IMR-90 (cell line): ENCODE results near the gene RPS6KA6. TPM values are rescaled to one million over a fixed set of nuclear protein-coding genes. Genes with fewer than 3 reads are reported as not detected.

Source experiments
- ATAC-seq: fragments of 200-7000 bp; cut with Tn5 transposase; 2 replicates; pipeline ENCODE4 v1.9.1; 2020; ENCODE audit warnings: low read depth, mild to moderate bottlenecking, moderate library complexity
- BruUV-seq: library from RNA; stranded (reverse); fragments of 400-500 nt; replicated peaks from 2 replicates; lab custom pipeline; 2021; lab: Mats Ljungman, UMichigan
- CTCF ChIA-PET: fragments of 300-600 bp; formaldehyde crosslinking; extraction: SDS; loops from one replicate; lab custom pipeline; 2021; ENCODE audit warnings: antibody characterized with exemption; lab: Yijun Ruan, JAX
- POLR2A ChIA-PET: fragments of 300-600 bp; sonication (Branson Sonifier 250); formaldehyde crosslinking; loops from one replicate; lab custom pipeline; 2022; ENCODE audit warnings: antibody characterized with exemption; ENCODE audit not compliant: unreplicated experiment; lab: Charles Lee
- DNase-seq: peaks from one replicate; pipeline ENCODE4 v3.0.0; 2013
- H2AFZ ChIP-seq: replicated peaks from 2 replicates; pipeline ENCODE3; 2013; ENCODE audit warnings: low read length, mild to moderate bottlenecking; ENCODE audit not compliant: poor library complexity
- H2AK5ac ChIP-seq: 2 replicates; pipeline ENCODE4 v1.6.1; 2013; ENCODE audit warnings: low read depth, low read length, inconsistent platforms
- H2AK9ac ChIP-seq: replicated peaks from 2 replicates; pipeline ENCODE3; 2013; ENCODE audit warnings: mild to moderate bottlenecking, low read depth, low read length, moderate library complexity; ENCODE audit not compliant: poor library complexity
- H2BK120ac ChIP-seq: 2 replicates; pipeline ENCODE4 v1.6.1; 2013; ENCODE audit warnings: low read depth, low read length, inconsistent platforms
- H2BK15ac ChIP-seq: 3 replicates; pipeline ENCODE4 v1.6.1; 2013; ENCODE audit warnings: low read depth, low read length, inconsistent platforms
- H2BK20ac ChIP-seq: 2 replicates; pipeline ENCODE4 v1.6.1; 2013; ENCODE audit warnings: low read depth, mild to moderate bottlenecking, inconsistent platforms, low read length, moderate library complexity
- H2BK5ac ChIP-seq: 2 replicates; pipeline ENCODE4 v1.6.1; 2013; ENCODE audit warnings: mild to moderate bottlenecking, low read depth, low read length, inconsistent platforms; ENCODE audit not compliant: poor library complexity, severe bottlenecking
- H3K14ac ChIP-seq: replicated peaks from 2 replicates; pipeline ENCODE4 v1.6.1; 2013; ENCODE audit warnings: low read depth, low read length, inconsistent platforms
- H3K18ac ChIP-seq: 2 replicates; pipeline ENCODE4 v1.6.1; 2013; ENCODE audit warnings: low read depth, low read length, control low read depth
- H3K23ac ChIP-seq: 2 replicates; pipeline ENCODE4 v1.6.1; 2013; ENCODE audit warnings: low read depth, low read length, inconsistent platforms
- H3K27ac ChIP-seq: 2 replicates; pipeline ENCODE4 v1.5.1; 2013; ENCODE audit warnings: mild to moderate bottlenecking, control low read depth, low read length; ENCODE audit not compliant: insufficient read depth
- H3K27me3 ChIP-seq: 2 replicates; pipeline ENCODE4 v1.6.1; 2013; ENCODE audit warnings: low read length; ENCODE audit not compliant: control insufficient read depth, insufficient read depth
- H3K36me3 ChIP-seq: 2 replicates; pipeline ENCODE4 v1.6.1; 2013; ENCODE audit warnings: low read length, mixed read lengths; ENCODE audit not compliant: control insufficient read depth, insufficient read depth
- H3K4ac ChIP-seq: 2 replicates; pipeline ENCODE4 v1.6.1; 2013; ENCODE audit warnings: low read depth, low read length, inconsistent platforms
- H3K4me1 ChIP-seq: 2 replicates; pipeline ENCODE4 v1.6.1; 2013; ENCODE audit warnings: low read length, mixed read lengths; ENCODE audit not compliant: control insufficient read depth, insufficient read depth
- H3K4me2 ChIP-seq: 2 replicates; pipeline ENCODE4 v1.6.1; 2013; ENCODE audit warnings: low read depth, mild to moderate bottlenecking, control low read depth, low read length, moderate library complexity
- H3K4me3 ChIP-seq: 2 replicates; pipeline ENCODE4 v1.5.1; 2013; ENCODE audit warnings: low read depth, mild to moderate bottlenecking, control low read depth, low read length, moderate library complexity; ENCODE audit not compliant: insufficient read depth
- H3K56ac ChIP-seq: 2 replicates; pipeline ENCODE4 v1.6.1; 2013; ENCODE audit warnings: low read length, inconsistent platforms; ENCODE audit not compliant: insufficient read depth; ENCODE audit errors: extremely low read depth
- H3K79me1 ChIP-seq, 2 experiments: 2 replicates each; pipeline ENCODE4 v1.6.1; 2013; ENCODE audit warnings: low read length in 2 of 2, inconsistent platforms in 1 of 2, low read depth in 1 of 2
- H3K9ac ChIP-seq: 2 replicates; pipeline ENCODE4 v1.6.1; 2013; ENCODE audit warnings: low read depth, low read length, control low read depth
- H3K9me1 ChIP-seq: 2 replicates; pipeline ENCODE4 v1.6.1; 2013; ENCODE audit warnings: low read length, inconsistent platforms; ENCODE audit not compliant: insufficient read depth
- H3K9me3 ChIP-seq: 2 replicates; pipeline ENCODE4 v1.6.1; 2013; ENCODE audit warnings: low read length; ENCODE audit not compliant: control insufficient read depth, insufficient read depth
- H4K20me1 ChIP-seq: 2 replicates; pipeline ENCODE4 v1.6.1; 2013; ENCODE audit warnings: low read length, inconsistent platforms; ENCODE audit not compliant: insufficient read depth
- H4K5ac ChIP-seq: 2 replicates; pipeline ENCODE4 v1.6.1; 2013; ENCODE audit warnings: mild to moderate bottlenecking, low read depth, low read length, control low read depth
- H4K8ac ChIP-seq, 2 experiments: 2 replicates each; pipeline ENCODE4 v1.6.1; 2013; ENCODE audit warnings: low read depth in 2 of 2, low read length in 2 of 2, control low read depth in 1 of 2, inconsistent platforms in 1 of 2
- H4K91ac ChIP-seq: 2 replicates; pipeline ENCODE4 v1.6.1; 2013; ENCODE audit warnings: low read depth, low read length, inconsistent platforms; ENCODE audit not compliant: insufficient read depth
- BHLHE40 ChIP-seq: fragments of 150-350 bp; IDR thresholded peaks from 2 replicates; pipeline ENCODE4 v1.6.1; 2016; ENCODE audit warnings: mild to moderate bottlenecking, low read depth, low read length
- CEBPB ChIP-seq: IDR thresholded peaks from 2 replicates; pipeline ENCODE4 v1.6.1; 2012; ENCODE audit warnings: low read depth, low read length, improper control_type of control experiment
- CHD1 ChIP-seq: IDR thresholded peaks from 2 replicates; pipeline ENCODE4 v1.6.1; 2012; ENCODE audit warnings: low read depth, low read length, improper control_type of control experiment
- CTCF ChIP-seq: conservative IDR thresholded peaks from 2 replicates; pipeline ENCODE4 v1.5.1; 2012; ENCODE audit warnings: mild to moderate bottlenecking, low read depth, low read length, improper control_type of control experiment
- ELK1 ChIP-seq: fragments of 150-350 bp; IDR thresholded peaks from 2 replicates; pipeline ENCODE4 v1.6.1; 2016; ENCODE audit warnings: low read depth, mild to moderate bottlenecking, low read length, moderate library complexity, borderline replicate concordance
- FOS ChIP-seq: fragments of 150-350 bp; IDR thresholded peaks from 2 replicates; pipeline ENCODE4 v1.6.1; 2016; ENCODE audit warnings: low read depth, low read length
- MAFK ChIP-seq: IDR thresholded peaks from 2 replicates; pipeline ENCODE4 v1.6.1; 2012; ENCODE audit warnings: low read depth, low read length, improper control_type of control experiment
- MAZ ChIP-seq: IDR thresholded peaks from 2 replicates; pipeline ENCODE4 v1.6.1; 2012; ENCODE audit warnings: low read depth, mild to moderate bottlenecking, low read length, improper control_type of control experiment, moderate library complexity, borderline replicate concordance
- MXI1 ChIP-seq: IDR thresholded peaks from 2 replicates; pipeline ENCODE4 v1.6.1; 2012; ENCODE audit warnings: low read depth, mild to moderate bottlenecking, low read length, moderate library complexity, borderline replicate concordance
- NFE2L2 ChIP-seq: fragments of 150-350 bp; IDR thresholded peaks from 2 replicates; pipeline ENCODE4 v1.6.1; 2016; ENCODE audit warnings: low read depth, mild to moderate bottlenecking, low read length
- POLR2A ChIP-seq: IDR thresholded peaks from 2 replicates; pipeline ENCODE4 v1.6.1; 2012; ENCODE audit warnings: mild to moderate bottlenecking, low read depth, low read length
- RAD21 ChIP-seq: IDR thresholded peaks from 2 replicates; pipeline ENCODE4 v1.6.1; 2012; ENCODE audit warnings: low read length, improper control_type of control experiment
- RCOR1 ChIP-seq: IDR thresholded peaks from 2 replicates; pipeline ENCODE4 v1.6.1; 2012; ENCODE audit warnings: mild to moderate bottlenecking, low read length, improper control_type of control experiment; ENCODE audit not compliant: insufficient replicate concordance
- RFX5 ChIP-seq: IDR thresholded peaks from 2 replicates; pipeline ENCODE4 v1.8.0; 2012; ENCODE audit warnings: low read depth, mild to moderate bottlenecking, low read length, moderate library complexity
- SMC3 ChIP-seq: fragments of 150-350 bp; IDR thresholded peaks from 2 replicates; pipeline ENCODE4 v1.6.1; 2016; ENCODE audit warnings: low read depth, mild to moderate bottlenecking, antibody characterized with exemption, low read length, moderate library complexity
- USF2 ChIP-seq: fragments of 150-350 bp; IDR thresholded peaks from 2 replicates; pipeline ENCODE4 v1.6.1; 2017; ENCODE audit warnings: mild to moderate bottlenecking, antibody characterized with exemption, low read length, low read depth
- WGBS, 2 experiments: methylation state at CpG; one replicate each; pipeline versions ENCODE4 v1.1.5 to v1.1.7; 2013; ENCODE audit warnings: missing lambda C conversion rate in 2 of 2; ENCODE audit not compliant: insufficient read length in 1 of 2; ENCODE audit errors: extremely low coverage in 2 of 2; 5-methylcytosine and 5-hydroxymethylcytosine counted together
- dilution Hi-C: fragments of 300-500 bp; cut with HindIII; formaldehyde crosslinking; loops from one replicate; pipeline ENCODE4 v1.14.3; 2018; ENCODE audit warnings: low sequenced_read_pairs; ENCODE audit not compliant: unreplicated experiment
- in situ Hi-C: fragments of 300-500 bp; cut with MboI; formaldehyde crosslinking; loops from 3 replicates; pipeline ENCODE4 v1.14.3; 2019; ENCODE audit warnings: low sequenced_read_pairs, inconsistent platforms, mixed read lengths
- intact Hi-C: fragments of 100-400 bp; cut with micrococcal nuclease; formaldehyde crosslinking; loops from 2 replicates; pipeline ENCODE4 v1.10.0; 2022
- polyA plus RNA-seq, 3 experiments: library from polyadenylated mRNA; depleted of rRNA; stranded (reverse); fragments of >200 nt; gene quantifications; 2 replicates each; pipeline ENCODE4 v1.2.3, GENCODE V29; 2012; ENCODE audit warnings: low replicate concordance in 1 of 3
- total RNA-seq: library from RNA; depleted of rRNA; stranded (reverse); fragments of >200 nt; gene quantifications from 2 replicates; pipeline ENCODE4 v1.2.3, GENCODE V29; 2012

Gene RPS6KA6
- total and polyA plus RNA-seq, 2 of the 4 experiments (the other 2 are of a cell fraction): 3.6 to 6.8 TPM

GRCh38 chrX:84047339-84047738 lies 140.7 kb downstream of the RPS6KA6 start:
- intact Hi-C loops: loop anchor here (5.0 to 10.0 kb wide), 3 partner anchors 457 to 1005 kb away; partner anchors contain the start of gene HDX
- Histone ChIP-seq H2AK9ac (no peak overlapping the region), H2BK120ac (no peak overlapping the region), H3K36me3 (no peaks in the 10 kb centered on the region), H2AK5ac (no peak overlapping the region), H4K20me1 (no peaks in the 10 kb centered on the region), H4K5ac (no peak overlapping the region), H2BK20ac (no peak overlapping the region), H3K4me3 (no peak overlapping the region), H2AFZ (no peak overlapping the region), H3K9me3 (no peaks in the 10 kb centered on the region), H3K56ac (no peak overlapping the region), H3K9ac (no peak overlapping the region), H3K4ac (no peak overlapping the region), H2BK15ac (no peak overlapping the region), H3K14ac (no peak overlapping the region), H4K91ac (no peak overlapping the region), H3K79me1 (no peaks in the 10 kb centered on the region), H3K9me1 (no peaks in the 10 kb centered on the region), H3K4me1 (no peaks in the 10 kb centered on the region), H3K27me3 (peaks cover 2% of the 10 kb centered on the region; the same call in 1 of the 2 replicates), H4K8ac (no peak overlapping the region), H3K23ac (no peak overlapping the region), H2BK5ac (no peak overlapping the region), H3K27ac (no peak overlapping the region), H3K18ac (no peak overlapping the region), H3K4me2 (no peak overlapping the region)
- in situ Hi-C loops: no loop called here
- dilution Hi-C loops: no loop called here
- CTCF ChIA-PET: interaction anchor here (1.4 kb wide), 1 partner anchor 860 kb away, joined by 4 read pairs; no protein-coding TSS in a partner anchor
- no peak for ATAC-seq
- DNase-seq: no peak
- POLR2A ChIA-PET: no interaction called here
- WGBS, 2 experiments: no CpG with 5 or more reads among the region's 2 CpGs
- no TSS peak for BruUV-seq
- TF ChIP-seq CEBPB (no peak), USF2 (no peak), MXI1 (no peak), RFX5 (no peak), RCOR1 (no peak), FOS (no peak), CHD1 (no peak), RAD21 (no peak), CTCF (no peak), POLR2A (no peak), MAFK (no peak), NFE2L2 (no peak), SMC3 (no peak), BHLHE40 (no peak), MAZ (no peak), ELK1 (no peak)
